Suppressor macrophage (primary cell): ENCODE data around the gene CBFA2T3.
A peak's percentile ranks its signal among the peaks of the same experiment; 100 is the strongest.

ENCODE experiments used
- DNase-seq, 4 experiments: peaks; one replicate each; pipeline ENCODE4 v3.0.0-alpha.2; 2020 to 2022

The CBFA2T3 gene

DNA sequence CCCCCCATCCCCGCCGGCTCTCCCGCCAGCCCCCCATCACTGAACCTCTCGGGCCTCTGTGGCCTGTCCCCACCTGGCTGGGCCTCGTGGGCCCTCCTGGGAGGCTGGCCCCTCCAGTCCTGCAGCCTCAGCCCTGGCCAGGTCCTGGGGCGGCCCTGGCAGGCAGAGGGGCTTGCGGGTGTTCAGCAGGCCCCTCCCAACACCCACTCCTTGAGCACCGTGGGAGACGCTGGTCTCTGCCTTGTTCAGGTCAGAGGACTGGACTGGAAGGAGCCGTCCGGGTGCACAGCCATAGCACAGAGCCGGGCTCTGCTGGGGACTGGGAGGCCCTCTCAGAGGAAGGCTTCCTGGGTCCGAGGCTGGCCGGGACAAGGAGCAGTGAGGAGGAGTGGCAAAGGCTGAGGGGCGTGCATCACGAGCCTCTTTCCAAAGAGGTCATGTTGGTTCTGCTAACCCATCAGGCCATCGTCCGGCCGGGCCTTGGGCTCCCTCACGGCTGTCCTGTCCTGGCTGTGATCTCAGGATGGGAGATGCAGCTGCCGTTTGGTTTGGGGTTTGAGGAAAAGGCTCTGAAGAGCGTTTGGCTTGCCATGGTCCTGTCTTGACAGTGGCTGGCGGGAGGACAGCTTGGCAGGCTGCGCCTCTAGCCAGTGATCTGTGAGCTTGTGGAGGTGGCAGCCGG lies 104.2 kb downstream of the CBFA2T3 start:
- DNase-seq: no peak

DNA sequence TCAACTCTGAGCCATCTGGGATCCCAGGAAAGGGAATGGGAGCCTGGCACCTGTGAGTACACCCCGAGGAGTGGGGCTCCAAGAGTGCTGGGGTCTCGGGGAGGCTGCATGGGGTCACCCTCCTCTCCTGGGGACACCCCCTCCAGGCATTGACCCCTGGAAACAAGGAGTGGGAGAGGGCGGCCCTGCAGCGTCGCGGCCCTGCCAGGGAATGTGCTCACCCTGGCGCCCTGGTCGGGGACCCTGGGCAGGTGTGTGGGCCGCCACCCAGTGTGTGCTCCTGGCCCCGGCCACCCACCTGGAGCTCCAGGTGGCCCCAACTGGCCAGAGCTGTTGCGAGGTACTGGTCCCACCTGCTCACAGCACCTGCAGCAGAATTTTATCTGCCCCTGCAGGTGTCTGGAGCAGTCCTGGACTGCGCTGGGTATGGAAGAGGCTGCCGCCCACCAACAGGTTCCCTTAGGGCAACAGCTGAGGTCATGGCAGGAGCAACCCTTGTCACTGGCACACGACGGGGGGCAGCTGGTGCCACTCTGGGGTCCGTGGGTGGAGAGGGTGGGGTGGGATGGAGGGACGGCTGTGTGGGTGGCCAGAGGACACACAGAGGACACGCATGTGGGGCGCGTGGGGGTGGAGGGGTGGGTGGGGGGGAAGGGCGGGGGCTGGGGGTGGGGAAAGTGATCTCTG lies 105.1 kb downstream of the CBFA2T3 start:
- DNase-seq: no peak

DNA sequence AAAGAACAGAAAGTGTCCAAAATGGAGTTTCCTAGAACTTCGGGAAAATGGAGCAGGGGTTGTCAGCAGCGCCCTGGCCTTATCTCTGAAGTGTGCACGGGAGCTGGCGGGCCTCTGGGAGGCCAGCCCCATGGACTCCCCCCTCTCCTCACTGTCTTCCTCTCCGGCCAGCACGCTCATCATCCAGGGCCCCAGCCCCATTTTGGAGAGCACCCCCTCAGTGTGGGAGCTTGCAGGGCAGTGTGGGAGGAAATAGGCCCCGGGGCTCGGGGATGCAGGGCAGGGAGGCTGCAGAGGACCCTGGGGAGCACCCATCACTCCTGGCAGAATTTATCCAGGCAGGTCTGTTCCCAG lies 105.7 kb downstream of the CBFA2T3 start:
- no peak for DNase-seq

DNA sequence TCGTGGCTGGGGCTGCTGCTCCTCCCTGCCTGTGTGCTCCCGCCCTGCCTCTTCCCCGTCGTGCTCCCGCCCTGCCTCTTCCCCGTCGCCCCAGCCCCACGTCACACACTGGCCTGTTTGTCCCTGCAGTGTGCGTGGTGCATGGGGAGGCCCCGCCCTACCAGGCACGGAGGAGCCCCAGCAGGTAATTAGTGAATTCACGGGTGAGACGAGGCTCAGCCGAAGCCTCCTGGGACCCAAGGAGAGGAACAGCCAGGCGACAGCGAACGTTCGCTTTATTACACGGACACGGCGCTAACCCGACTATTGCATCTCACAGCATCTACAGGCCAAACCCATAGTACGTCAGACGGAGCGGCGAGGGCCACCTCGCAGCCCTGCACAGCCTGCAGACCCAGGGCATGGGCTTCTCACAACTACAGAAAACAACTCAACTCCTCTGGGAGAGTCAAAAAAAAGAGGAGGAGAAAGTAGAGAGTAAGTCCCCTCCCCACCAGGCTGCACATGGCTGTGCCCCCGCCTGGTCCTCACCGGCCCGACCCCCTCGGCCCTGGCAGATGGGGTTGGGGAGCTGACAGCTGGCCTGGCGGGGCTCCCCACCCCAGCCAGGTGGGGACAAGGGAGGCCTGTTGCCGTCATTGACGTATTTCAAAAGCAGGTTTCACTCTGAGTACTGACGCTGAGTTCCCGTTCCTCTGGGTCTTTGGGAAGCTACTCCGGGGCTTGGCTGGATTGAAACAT lies 106.2 kb downstream of the CBFA2T3 start:
- peak; percentile 13 to 40 (median 28) for DNase-seq

DNA sequence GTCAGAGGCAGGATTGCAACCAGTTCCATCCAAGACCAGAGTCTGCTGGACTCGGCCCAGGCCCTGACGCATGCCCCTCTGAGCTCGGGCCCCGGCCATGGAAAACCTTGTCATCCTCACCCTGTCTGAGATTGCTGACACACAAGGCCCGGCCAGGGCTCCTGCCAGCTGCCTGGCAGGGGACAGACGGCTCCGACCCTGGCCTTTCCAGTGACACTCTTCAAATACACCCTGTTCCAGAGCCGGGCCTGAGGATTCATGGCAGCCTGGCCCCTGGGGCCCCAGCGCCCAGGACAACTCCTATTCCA lies 107.4 kb downstream of the CBFA2T3 start:
- DNase-seq: no peak

DNA sequence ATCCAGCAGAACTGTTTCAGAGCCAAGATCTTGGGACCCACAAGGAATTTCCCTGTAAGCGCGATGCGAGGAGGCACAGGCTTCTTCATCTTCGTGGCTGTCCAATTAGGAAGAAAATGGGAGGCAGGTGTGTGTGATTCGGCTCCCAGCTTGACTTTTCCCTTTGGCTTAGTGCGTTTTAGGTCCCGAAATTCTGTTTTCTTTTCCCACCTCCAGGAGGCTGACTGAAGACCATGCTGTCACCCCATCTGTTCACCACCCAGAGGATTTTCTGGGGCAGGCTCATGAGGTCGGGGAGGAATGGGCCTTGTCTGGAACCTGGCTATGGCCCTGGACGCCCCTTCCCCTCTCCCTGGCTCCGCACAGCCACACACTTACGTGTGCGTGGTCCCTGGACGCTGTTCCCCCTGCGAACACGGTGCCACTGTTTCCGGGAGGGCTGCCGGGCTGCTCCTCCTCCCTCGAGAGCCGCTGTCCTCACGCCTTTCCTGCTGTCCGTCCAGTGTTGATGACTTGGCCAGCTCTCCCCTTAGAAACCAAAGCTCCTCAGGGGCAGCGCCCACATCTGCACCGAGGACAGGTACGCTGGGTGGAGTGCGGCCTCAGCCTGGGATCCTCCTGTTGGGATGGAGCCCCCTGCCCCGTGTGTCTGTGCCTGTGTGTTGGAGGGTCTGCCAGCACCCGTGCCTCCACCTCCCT lies 107.9 kb downstream of the CBFA2T3 start:
- no peak for DNase-seq

DNA sequence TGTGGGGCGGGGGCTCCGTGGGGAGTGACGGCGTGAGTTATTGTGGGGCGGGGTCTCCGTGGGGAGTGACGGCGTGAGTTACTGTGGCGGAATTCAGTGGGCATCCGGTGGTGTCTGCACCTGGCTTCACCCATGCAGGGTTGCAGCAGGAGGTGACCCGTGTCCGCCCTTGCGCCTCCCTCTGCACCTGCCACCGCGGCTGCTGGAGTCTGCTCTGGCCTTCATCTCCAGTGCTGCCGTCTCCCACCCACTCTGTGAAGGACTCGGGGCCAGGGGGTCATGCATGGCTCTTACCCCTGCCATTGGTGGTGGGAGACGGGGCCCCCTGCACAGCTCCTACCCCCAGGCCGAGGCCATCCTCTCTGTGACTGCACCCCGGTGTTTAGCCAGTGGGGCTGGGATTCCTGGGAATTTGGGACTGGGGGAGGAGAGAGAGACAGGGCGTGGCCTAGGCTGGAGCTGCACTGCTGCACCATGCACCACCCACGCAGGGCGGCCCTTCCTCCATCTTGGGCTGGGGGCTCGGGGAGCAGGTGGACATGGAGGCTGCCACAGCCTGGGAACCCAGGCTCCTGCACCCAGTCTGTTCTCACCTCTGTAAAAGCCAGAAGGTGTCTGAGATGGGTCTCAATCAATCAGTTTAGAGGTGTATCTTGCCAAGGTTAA lies 109.3 kb downstream of the CBFA2T3 start:
- no peak for DNase-seq

DNA sequence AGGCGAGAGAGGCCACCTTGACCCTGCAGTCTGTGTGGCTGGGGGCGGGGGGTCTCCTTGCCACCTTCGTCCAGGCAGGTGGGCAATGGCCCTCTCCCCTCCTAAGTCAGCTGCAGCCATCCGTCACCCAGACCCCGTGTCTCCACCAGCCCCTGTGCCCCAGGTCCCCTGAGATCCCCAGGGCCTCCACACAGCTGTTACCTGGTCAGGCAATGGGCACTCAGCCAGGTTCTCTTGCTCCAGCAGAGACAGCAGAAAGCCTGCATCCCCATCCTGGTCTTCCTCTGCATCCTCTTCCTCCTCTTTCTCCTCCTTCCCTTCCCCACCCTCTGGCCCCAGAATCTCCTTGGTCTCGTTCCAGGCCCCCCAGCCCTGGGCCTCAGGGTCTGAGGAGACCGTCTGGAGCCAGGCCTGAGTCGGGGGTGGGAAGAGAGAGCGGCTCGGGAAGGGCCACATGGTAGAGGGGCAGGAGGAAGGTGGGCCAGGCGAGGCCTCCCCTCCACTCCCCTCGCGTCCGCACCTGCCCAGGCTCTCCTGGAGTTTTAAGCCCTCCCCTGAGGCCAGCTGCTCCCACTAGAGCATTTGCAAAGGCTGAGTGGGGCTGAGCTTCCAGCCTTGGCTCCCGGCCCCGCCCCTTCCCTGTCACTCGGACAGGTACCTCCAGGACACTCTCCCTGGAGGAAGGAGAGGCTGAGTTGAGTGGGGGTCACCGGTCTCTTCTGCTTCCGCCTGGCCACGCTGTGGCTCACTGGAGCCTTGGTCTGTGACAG lies 110.7 kb downstream of the CBFA2T3 start, which contains the start of gene PABPN1L:
Gene PABPN1L (minus strand): TSS at position 510 of the 770 bp plus-strand sequence. CDS start 54 bp downstream, at position 456.
- no peak for DNase-seq

DNA sequence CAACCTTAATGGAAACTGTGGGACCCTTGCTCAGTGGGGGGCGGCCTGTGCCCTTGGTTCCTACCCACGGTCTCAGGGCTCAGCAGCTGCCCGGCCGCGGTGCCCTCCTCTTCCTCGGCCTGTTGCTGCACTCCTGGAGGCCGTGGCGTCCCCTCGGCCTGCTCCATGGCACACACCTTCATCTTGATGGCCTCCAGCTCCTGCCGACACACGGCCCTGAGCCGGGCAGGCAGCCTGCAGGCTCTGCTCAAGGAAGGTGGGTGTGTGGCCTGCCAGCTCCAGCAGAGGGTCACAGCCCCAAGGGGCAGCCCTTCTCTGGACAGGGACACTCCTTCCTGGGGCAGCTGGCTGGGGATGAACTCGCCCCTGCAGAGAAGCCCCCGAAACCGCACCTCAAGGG lies 111.3 kb downstream of the CBFA2T3 start:
- DNase-seq: no peak

DNA sequence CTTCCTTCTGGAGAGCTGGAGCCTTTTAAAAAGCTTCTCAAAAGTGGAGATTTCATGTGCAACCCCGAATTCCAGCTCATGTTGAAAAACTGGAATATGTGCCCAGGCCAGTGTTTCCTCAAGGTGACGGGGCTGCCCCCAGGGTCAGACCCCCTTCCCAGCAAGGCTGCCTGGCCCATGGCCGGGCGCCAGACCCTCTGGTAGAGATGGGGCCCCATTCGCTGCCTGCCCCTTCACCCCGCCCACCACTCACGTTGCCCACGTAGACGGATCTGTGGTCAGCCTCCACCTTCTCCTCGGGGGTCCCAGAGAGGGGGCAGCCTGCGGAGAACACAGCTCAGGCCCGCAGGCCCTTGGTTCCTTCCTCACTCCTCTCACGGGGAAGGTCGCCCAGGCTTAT lies 111.7 kb downstream of the CBFA2T3 start:
- no peak for DNase-seq

DNA sequence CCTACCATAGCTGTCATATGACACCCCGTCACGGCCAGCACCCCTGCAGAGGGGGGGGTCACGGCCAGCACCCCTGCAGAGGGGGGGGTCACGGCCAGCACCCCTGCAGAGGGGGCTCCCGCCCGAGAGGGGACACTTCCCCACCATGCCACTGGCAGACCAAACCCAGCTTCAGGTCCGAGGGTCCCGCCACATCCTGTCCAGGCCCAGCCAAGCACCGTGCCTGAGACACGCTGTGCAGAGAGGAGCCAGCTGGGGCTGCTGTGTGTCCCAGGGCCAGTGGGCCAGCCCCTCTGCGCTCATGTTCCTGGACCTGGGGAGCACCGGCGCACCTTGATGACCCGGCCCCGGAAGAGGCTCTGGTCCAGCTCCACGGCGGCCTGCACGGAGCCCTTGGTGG lies 112.5 kb downstream of the CBFA2T3 start:
- DNase-seq: no peak

DNA sequence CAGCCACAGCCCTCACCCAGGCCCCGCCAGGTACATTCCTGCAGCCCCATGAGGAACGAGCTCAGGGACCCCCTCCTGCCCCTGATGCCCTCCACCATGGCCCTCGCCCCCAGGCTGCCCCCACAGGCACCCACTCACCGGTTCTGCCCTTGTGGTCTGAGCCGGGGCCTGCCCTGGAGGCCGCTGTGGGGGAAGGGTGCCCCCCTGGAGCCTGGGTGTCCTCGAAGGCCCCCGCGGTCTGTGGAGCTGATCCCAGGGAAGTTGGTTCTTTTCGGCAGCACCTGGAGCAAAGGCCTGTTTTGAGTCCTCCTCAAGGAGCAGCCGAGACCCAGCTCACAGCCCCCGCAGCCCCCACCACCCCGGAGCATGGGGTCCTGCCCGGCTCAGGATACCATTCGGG lies 112.9 kb downstream of the CBFA2T3 start:
- DNase-seq: no peak

DNA sequence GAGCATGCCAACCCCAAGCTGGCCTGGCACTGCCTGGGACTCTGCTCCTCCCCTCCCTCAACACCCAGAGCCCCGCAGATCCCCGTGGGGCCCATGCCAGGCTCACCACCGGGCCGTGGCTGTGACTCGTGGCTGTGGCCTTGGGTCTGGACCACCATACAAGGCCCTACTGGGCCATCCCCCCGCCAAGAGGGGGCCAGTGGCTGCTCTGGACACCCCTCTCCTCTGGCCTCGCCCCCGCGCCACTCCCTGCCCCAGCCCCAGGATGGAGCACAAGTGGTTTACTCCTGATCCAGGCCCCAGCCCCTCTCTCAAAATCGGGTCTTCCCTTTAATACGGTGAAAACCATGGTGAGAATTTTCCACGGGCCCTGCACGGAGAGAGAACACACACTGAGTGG lies 113.6 kb downstream of the CBFA2T3 start:
- no peak for DNase-seq

DNA sequence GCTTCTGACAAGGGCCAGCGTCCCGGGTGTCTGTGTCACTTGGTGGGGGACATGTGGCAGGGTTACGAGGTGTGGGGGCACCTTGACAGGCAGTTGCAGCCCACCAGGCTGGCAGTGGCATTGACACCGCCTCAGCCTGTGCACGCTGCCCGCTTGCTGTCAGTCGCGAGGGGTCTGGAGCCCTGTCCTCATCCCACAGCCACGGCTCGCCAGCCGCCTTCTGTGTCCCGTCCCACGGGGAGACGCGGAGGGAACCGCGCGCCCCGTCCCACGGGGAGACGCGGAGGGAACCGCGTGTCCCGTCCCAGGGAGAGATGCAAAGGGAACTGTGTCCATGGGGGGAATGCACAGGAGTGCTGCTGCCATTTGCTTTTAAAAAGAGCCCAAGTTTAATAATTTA lies 114.0 kb downstream of the CBFA2T3 start:
- no peak for DNase-seq

DNA sequence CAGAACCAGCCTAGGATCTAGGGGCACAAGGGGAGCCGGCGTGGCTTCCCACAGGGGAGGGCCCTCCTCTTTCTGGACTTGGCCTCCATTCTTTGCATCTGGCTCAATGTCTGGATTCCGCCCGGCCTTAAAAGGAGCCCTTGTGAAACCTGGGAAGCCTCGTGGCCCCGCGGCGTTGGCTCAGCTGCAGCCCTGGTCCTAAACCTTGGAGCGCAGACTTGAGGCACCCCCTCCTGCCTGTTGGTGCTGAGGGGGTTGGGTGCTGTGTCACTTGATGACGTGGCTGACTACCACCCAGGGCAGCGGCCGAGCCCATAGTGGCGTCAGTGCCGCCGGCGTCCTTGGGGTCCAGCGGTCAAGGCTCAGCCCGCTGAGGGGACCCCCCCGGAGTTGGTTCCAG lies 115.6 kb downstream of the CBFA2T3 start:
- no peak for DNase-seq

DNA sequence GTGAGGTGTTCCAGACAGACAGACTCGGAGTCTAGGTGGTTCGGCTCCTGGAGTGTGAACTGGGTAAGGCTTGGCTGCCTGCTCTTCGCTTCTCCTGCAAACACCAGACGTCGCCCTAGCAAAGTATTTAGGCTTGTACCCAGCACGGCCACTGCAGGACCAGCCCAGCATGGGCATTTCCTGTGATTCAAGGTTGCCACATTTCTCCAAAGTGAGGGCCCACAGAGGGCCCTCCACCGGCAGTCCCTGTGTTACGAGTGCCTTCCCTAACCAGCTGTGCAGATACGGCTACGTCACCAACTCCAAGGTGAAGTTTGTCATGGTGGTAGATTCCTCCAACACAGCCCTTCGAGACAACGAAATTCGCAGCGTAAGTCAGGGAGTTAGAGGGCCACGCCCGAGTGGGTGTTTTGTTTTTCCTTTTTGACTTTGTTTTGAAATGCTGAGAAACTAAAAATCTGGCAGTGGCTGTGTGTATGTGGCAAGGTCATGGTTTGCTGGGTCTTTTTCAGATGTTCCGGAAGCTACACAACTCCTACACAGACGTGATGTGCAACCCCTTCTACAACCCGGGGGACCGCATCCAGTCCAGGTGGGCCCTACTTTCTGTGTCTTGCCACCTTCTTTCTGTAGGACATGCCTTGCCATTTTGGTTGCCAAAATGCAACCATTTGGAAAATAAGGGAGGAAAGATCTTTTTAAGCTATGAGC lies 117.5 kb downstream of the CBFA2T3 start:
- DNase-seq: no peak

DNA sequence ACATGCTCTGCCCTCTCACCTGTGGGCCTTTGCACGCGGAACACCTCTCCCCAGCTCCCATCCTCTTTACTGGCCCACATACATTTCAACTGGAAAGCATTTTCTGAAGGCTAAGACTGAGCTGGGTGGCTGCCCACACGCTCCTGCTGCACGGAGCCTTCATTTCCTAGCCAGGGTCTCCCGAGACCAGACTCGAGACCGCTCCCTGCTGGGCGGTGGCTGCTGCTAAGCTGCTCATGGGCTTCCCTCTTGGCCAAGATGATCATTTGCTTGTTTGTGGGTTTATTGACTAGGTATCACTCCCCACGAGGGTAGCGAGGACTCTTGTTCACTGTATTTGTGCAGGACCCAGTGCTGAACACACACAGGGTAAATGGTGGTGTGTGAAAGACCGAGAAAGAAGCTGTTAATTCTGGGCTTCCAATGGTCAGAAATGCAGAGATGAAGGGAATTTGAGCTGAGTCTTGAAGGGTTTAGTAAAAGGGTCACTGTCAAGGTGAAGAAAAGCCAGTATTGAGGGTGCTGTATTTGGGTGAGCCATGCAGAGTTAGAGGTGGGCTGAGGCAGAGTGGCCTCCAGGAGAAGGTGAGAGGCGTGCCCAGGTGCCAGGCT lies 119.2 kb downstream of the CBFA2T3 start:
- peak; percentile 87 to 93 (median 90) for DNase-seq

DNA sequence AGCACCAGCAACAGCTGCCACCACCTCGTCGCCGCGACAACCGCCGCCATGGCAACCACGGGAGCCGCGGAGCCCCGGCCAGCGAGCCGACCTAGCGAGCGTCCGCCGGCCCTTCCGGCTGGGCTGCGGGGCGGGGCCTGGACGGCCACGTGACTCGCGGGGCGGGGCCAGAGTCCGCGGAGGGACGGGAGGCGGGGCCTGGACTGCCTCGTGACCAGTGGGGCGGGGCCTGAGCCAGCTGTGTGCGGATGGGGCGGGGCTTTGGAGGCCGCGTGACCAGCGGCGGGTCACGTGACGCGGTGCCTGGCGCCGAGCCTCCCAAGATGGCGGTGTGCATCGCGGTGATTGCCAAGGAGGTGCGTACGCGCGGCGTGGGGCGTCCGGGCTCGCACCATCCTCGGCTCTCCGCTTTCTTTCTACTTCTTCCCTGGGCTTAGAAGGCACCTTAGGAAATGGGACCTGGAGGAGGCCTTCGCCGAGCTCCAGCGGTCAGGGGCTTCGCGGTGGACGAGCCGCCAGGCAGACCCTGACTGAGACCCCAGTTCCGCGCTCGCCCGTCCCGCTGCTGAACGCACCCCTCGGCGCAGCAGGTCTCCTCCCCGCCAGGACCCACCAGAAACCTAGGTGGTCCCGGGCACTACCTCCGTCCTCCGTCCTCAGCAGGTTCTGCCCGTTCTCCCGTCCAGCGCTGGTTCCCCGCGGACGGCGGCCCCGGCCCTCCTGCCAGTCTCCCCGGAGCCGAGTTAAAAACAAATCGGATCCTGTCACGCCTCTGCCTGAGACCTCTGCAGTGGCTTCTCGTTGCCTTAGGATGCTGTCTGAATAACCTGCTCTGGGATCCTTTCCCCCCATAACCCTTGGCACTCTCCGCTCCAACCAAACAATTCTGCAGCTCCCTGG lies 119.9 kb downstream of the CBFA2T3 start, which contains the start of the genes GALNS and TRAPPC2L:
Gene GALNS (minus strand): TSS at position 120 of the 900 bp plus-strand sequence. CDS start 70 bp downstream, at position 50.
Gene TRAPPC2L (plus strand): TSS at position 300 of the 900 bp plus-strand sequence. CDS start 24 bp downstream, at position 324.
- peak; percentile 99 to 100 (median 100) for DNase-seq

DNA sequence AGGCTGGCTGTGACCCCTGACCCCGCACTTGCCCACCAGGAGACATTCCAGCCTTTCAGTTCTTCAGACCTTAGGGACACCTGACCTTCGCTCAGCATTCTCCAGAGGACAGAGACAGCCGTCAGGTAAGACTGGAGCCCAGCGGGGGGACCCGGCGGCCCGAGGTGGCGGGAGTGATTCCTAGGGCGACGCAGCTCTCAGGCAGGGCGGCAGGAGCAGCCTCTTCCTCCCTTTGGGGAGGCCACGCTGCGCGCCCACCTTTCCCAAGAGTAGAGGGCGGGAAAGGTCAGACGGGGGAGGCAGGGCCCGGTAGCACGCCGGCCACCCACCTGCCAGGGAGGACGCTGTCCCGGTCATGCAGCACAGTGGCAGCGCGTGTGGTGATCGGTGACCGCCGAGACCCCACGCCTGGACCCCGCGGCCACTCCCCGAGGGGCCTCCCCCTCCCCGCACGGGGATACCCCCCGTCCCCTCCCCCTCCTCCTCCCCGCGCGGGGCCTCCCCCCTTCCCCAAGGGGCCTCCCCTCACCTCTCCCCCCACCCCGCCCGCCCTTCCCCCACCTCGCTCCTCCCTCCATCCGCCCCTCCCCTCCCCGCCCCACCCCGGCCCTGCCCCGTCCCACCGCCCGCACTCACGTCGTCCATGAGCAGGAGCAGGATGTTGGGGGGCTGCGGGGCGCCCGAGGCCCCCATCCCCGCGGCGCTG lies 120.7 kb downstream of the CBFA2T3 start:
- peak; percentile 25 to 59 (median 54) for DNase-seq
